HUDEP-2 (cell line): Measurements from ENCODE around the gene CHST4.
"Not testable (repeated sequence)": the region's sequence is repeated elsewhere in the genome, so short reads cannot be mapped to it uniquely, and the experiment has no call there.

ENCODE experiments used
- DNase-seq, 76 experiments: peaks; one replicate each; lab custom pipeline; 2025; ENCODE audit not compliant: unreplicated experiment in 76 of 76; lab: John Stamatoyannopoulos, UW

Gene CHST4

GRCh38 chr16:71567931-71568330, 41.7 kb downstream of the CHST4 start:
- DNase-seq = no peak

- no peak for DNase-seq
Observed at GRCh38 chr16:71568551-71568950, 42.3 kb downstream of the CHST4 start.

GRCh38 chr16:71569621-71570020, 43.4 kb downstream of the CHST4 start:
- DNase-seq = peak in 4 of 76 experiments; percentile 4 to 24 (median 8)

- DNase-seq = no peak
Observed at GRCh38 chr16:71570144-71570543, 43.9 kb downstream of the CHST4 start.

GRCh38 chr16:71572497-71573116, 46.4 kb downstream of the CHST4 start:
- DNase-seq = no peak

- no peak for DNase-seq
Observed at GRCh38 chr16:71573387-71574094, 47.3 kb downstream of the CHST4 start.

GRCh38 chr16:71574702-71575101, 48.5 kb downstream of the CHST4 start:
- no peak for DNase-seq

GRCh38 chr16:71576971-71577370, 50.7 kb downstream of the CHST4 start, which contains the start of gene TAT:
TAT (minus strand) TSS chr16:71577092; CDS start chr16:71576415, 677 bp downstream.
- no peak for DNase-seq

GRCh38 chr16:71582553-71582848, 56.3 kb downstream of the CHST4 start:
- DNase-seq = not testable (repeated sequence)

- no peak for DNase-seq
Observed at GRCh38 chr16:71584543-71585317, 58.5 kb downstream of the CHST4 start.

GRCh38 chr16:71585318-71585703, 59.1 kb downstream of the CHST4 start:
- DNase-seq = no peak
